HCT116 (cell line): ENCODE measurements around the gene GSTO2. TPM values are rescaled to one million over a fixed set of nuclear protein-coding genes. Genes with fewer than 3 reads are reported as not detected.

ENCODE experiments used
- ATAC-seq: fragments of 200-7000 bp; cut with Tn5 transposase; 2 replicates; pipeline ENCODE4 v1.9.1; 2020; ENCODE audit warnings: mild to moderate bottlenecking, moderate library complexity
- BruUV-seq: library from RNA; stranded (reverse); fragments of 400-500 nt; replicated peaks from 2 replicates; lab custom pipeline; 2021; lab: Mats Ljungman, UMichigan
- CTCF ChIA-PET: fragments of 300-600 bp; sonication (Branson Sonifier 250); formaldehyde crosslinking; loops from one replicate; lab custom pipeline; 2021; ENCODE audit warnings: antibody characterized with exemption; lab: Charles Lee
- POLR2A ChIA-PET: fragments of 300-600, 350-600 bp; sonication (Branson Sonifier 250); formaldehyde crosslinking; loops from one replicate; lab custom pipeline; 2021; ENCODE audit warnings: antibody characterized with exemption; lab: Charles Lee
- RAD21 ChIA-PET, 2 experiments: fragments of 300-600 bp; sonication (Branson Sonifier 250); formaldehyde crosslinking; loops; one replicate each; lab custom pipeline; 2023; ENCODE audit warnings: low total read pairs in 2 of 2; ENCODE audit not compliant: uncharacterized antibody in 2 of 2, unreplicated experiment in 2 of 2, low non-redundant PET in 1 of 2; lab: Charles Lee
- DNase-seq: peaks from one replicate; pipeline ENCODE4 v3.0.0-alpha.2; 2010; ENCODE audit warnings: low read depth, low spot score
- H2AFZ ChIP-seq: fragments of 200-600 bp; shearing (Covaris generic), sonication (generic); 2 replicates; pipeline ENCODE4 v1.6.1; 2017; ENCODE audit warnings: low read depth, mixed run types, mixed read lengths, antibody characterized with exemption, low read length; ENCODE audit not compliant: poor library complexity, severe bottlenecking
- H3K27ac ChIP-seq: 2 replicates; pipeline ENCODE4 v1.5.1; 2012; ENCODE audit warnings: low read depth, low read length
- H3K27me3 ChIP-seq: fragments of 200-600 bp; sonication (generic); 2 replicates; pipeline ENCODE4 v1.6.1; 2016; ENCODE audit warnings: mixed run types, low read length, mixed read lengths; ENCODE audit not compliant: insufficient read depth
- H3K36me3 ChIP-seq, 2 experiments: fragments of 200-500 bp in 1 of 2; fragments of 200-600 bp in 1 of 2; sonication (Bioruptor generic) in 1 of 2; sonication (generic) in 1 of 2; 2 replicates each; pipeline versions ENCODE4 v1.5.1 to v1.6.1; 2014 to 2016; ENCODE audit warnings: low read length in 2 of 2, inconsistent platforms in 1 of 2, mixed read lengths in 1 of 2, mixed run types in 1 of 2; ENCODE audit not compliant: insufficient read depth in 2 of 2, control insufficient read depth in 1 of 2
- H3K4me1 ChIP-seq, 2 experiments: fragments of 200-600 bp in 1 of 2; sonication (generic) in 1 of 2; 2 replicates each; pipeline versions ENCODE4 v1.5.1 to v1.6.1; 2012 to 2017; ENCODE audit warnings: low read length in 2 of 2, inconsistent platforms in 1 of 2, mild to moderate bottlenecking in 1 of 2, mixed read lengths in 1 of 2, mixed run types in 1 of 2, moderate library complexity in 1 of 2; ENCODE audit not compliant: insufficient read depth in 2 of 2, control insufficient read depth in 1 of 2
- H3K4me2 ChIP-seq: fragments of 200-600 bp; sonication (generic); 2 replicates; pipeline ENCODE4 v1.6.1; 2017; ENCODE audit warnings: mixed run types, low read length, mixed read lengths
- H3K4me3 ChIP-seq, 2 experiments: fragments of 200-600 bp in 1 of 2; sonication (generic) in 1 of 2; replicated peaks in 1 of 2; 2 replicates each; pipeline ENCODE4 v1.5.1; 2011 to 2016; ENCODE audit warnings: low read length in 2 of 2, control low read depth in 1 of 2, low read depth in 1 of 2, mild to moderate bottlenecking in 1 of 2, mixed read lengths in 1 of 2, mixed run types in 1 of 2
- H3K79me2 ChIP-seq: fragments of 200-600 bp; sonication (generic); 2 replicates; pipeline ENCODE4 v1.6.1; 2017; ENCODE audit warnings: mild to moderate bottlenecking, mixed run types, low read length, moderate library complexity, mixed read lengths; ENCODE audit not compliant: insufficient read depth
- H3K9ac ChIP-seq: fragments of 200-600 bp; sonication (generic); 2 replicates; pipeline ENCODE4 v1.6.1; 2016; ENCODE audit warnings: low read length, mixed read lengths
- H3K9me2 ChIP-seq: fragments of 200-600 bp; sonication (generic), shearing (Covaris generic); 2 replicates; pipeline ENCODE4 v1.6.1; 2017; ENCODE audit warnings: mixed run types, mild to moderate bottlenecking, moderate library complexity; ENCODE audit not compliant: insufficient read depth
- H3K9me3 ChIP-seq, 2 experiments: fragments of 200-500 bp in 1 of 2; fragments of 200-600 bp in 1 of 2; sonication (Bioruptor generic) in 1 of 2; sonication (generic) in 1 of 2; 2 replicates each; pipeline ENCODE4 v1.6.1; 2014 to 2017; ENCODE audit warnings: low read length in 2 of 2, mixed read lengths in 2 of 2, inconsistent platforms in 1 of 2, low read depth in 1 of 2, mild to moderate bottlenecking in 1 of 2, mixed run types in 1 of 2, moderate library complexity in 1 of 2; ENCODE audit not compliant: control insufficient read depth in 1 of 2, insufficient read depth in 1 of 2
- H4K20me1 ChIP-seq: fragments of 200-600 bp; sonication (generic), shearing (Covaris generic); 2 replicates; pipeline ENCODE4 v1.6.1; 2017; ENCODE audit warnings: mixed run types, mild to moderate bottlenecking, moderate library complexity; ENCODE audit not compliant: insufficient read depth
- ATF3 ChIP-seq: IDR thresholded peaks from 2 replicates; pipeline ENCODE4 v1.6.1; 2012
- CEBPB ChIP-seq: IDR thresholded peaks from 2 replicates; pipeline ENCODE4 v1.6.1; 2012; ENCODE audit warnings: low read depth
- EZH2 ChIP-seq: fragments of 200-600 bp; sonication (generic); IDR thresholded peaks from 2 replicates; pipeline ENCODE4 v1.6.1; 2017; ENCODE audit warnings: antibody characterized with exemption, mixed run types
- FOSL1 ChIP-seq: IDR thresholded peaks from 2 replicates; pipeline ENCODE4 v1.6.1; 2012; ENCODE audit warnings: low read depth
- POLR2AphosphoS5 ChIP-seq: IDR thresholded peaks from 2 replicates; pipeline ENCODE4 v1.6.1; 2011; ENCODE audit warnings: mild to moderate bottlenecking, low read depth, low read length, moderate library complexity
- SIN3A ChIP-seq: IDR thresholded peaks from 2 replicates; pipeline ENCODE4 v1.6.1; 2012; ENCODE audit warnings: low read depth
- SP1 ChIP-seq: IDR thresholded peaks from 2 replicates; pipeline ENCODE4 v1.6.1; 2012; ENCODE audit warnings: low read depth
- TCF7L2 ChIP-seq: IDR thresholded peaks from 2 replicates; pipeline ENCODE4 v1.7.0; 2011; ENCODE audit warnings: borderline replicate concordance, inconsistent platforms; ENCODE audit not compliant: insufficient read depth, insufficient read length; ENCODE audit errors: extremely low read depth
- YY1 ChIP-seq: IDR thresholded peaks from 2 replicates; pipeline ENCODE4 v1.6.1; 2011; ENCODE audit warnings: low read length, low read depth, moderate library complexity, mild to moderate bottlenecking; ENCODE audit not compliant: insufficient replicate concordance; ENCODE audit errors: extremely low read depth
- ZFX ChIP-seq: fragments of 450-650 bp; IDR thresholded peaks from 2 replicates; pipeline ENCODE4 v1.6.1; 2017
- intact Hi-C: fragments of 100-400 bp; cut with micrococcal nuclease; formaldehyde crosslinking; loops from 2 replicates; pipeline ENCODE4 v1.10.0; 2022
- total RNA-seq: library from RNA; stranded (reverse); gene quantifications from one replicate; pipeline ENCODE4 v1.2.1, GENCODE V29; 2021; ENCODE audit not compliant: unreplicated experiment
- TF ChIP-seq, protein P1 (sequence below), 3 experiments: fragments of 200-600 bp in 1 of 3; sonication (generic) in 1 of 3; IDR thresholded peaks in 2 of 3; conservative IDR thresholded peaks in 1 of 3; 2 replicates each; pipeline ENCODE4 v1.5.1; 2012 to 2017; ENCODE audit warnings: low read depth in 2 of 3, low read length in 2 of 3, antibody characterized with exemption in 1 of 3, borderline replicate concordance in 1 of 3, control low read depth in 1 of 3, mild to moderate bottlenecking in 1 of 3, mixed read lengths in 1 of 3, mixed run types in 1 of 3, moderate library complexity in 1 of 3; ENCODE audit not compliant: insufficient read depth in 1 of 3
- TF ChIP-seq, protein P2 (sequence below): IDR thresholded peaks from 2 replicates; pipeline ENCODE4 v1.6.1; 2012

GSTO2 gene
- total RNA-seq, 1 experiment from 2014 or later, result 115 TPM

DNA sequence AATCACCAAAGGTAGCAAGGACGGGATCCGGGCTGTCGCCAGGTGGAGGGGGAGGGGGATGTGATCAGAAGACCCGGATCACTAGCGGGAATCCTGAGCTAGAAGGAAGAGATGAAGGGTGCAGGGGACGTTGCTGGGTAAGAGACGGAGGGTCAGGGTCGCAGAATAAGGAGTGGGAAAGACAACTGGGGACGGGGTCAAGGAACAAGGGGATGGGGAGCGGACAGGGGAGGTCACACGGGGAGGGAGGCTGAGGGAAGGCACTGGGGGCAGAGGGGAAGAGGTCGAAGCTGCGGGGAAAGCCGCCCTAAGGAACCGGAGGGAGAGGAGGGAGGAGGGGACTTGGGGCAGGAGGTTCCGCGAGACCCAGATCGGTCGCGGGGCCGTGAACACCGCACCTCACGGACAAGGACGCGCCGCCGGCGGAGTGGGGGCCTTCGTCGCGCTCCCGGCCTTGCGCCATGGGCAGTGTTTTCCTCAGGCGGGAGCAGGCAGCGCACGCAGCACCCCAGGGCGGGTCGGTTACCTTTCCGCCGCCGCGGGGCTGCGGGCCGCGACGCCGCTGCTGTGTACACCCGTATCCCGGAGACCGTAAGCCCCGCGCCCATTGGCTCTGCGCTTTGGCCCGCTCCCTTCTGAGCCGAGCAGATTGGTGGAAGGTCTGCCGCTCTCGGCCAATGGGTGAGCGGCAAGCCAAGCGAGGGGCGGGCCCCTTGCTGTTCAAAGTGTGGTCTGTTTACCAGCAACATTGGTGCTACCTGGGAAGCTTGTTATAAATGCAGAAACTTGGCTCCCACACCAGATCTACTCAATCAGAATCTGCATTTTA is 37.0 kb upstream of the GSTO2 start, which contains the start of gene CFAP43:
CFAP43 (minus strand) TSS at position 581 of the 829 bp plus-strand sequence; CDS start at position 463, 118 bp downstream.
- H3K9me3 ChIP-seq, result no peaks in the 10 kb centered on the region
- peak within 1 kb of the TSS; percentile 40 for H3K27ac ChIP-seq
- no peaks in the 10 kb centered on the region for H3K9me2 ChIP-seq
- H3K4me3 ChIP-seq, result peak within 1 kb of the TSS; percentile 73 to 88
- RAD21 ChIA-PET, result no interaction called here
- peak; percentile 96 for DNase-seq
- H3K27me3 ChIP-seq, result no peaks in the 10 kb centered on the region
- POLR2A ChIA-PET, result interaction anchor here (1.5 kb wide), 1 partner anchor 43 kb away, joined by 3 read pairs; no protein-coding TSS in a partner anchor
- TF ChIP-seq ATF3 (no peak), POLR2AphosphoS5 (peak; percentile 82), TCF7L2 (peak; percentile 64), FOSL1 (no peak), EZH2 (no peak), CEBPB (no peak), SP1 (peak; percentile 99), YY1 (no peak), SIN3A (peak; percentile 97), ZFX (peak; percentile 73)
- TF ChIP-seq, protein P1, sequence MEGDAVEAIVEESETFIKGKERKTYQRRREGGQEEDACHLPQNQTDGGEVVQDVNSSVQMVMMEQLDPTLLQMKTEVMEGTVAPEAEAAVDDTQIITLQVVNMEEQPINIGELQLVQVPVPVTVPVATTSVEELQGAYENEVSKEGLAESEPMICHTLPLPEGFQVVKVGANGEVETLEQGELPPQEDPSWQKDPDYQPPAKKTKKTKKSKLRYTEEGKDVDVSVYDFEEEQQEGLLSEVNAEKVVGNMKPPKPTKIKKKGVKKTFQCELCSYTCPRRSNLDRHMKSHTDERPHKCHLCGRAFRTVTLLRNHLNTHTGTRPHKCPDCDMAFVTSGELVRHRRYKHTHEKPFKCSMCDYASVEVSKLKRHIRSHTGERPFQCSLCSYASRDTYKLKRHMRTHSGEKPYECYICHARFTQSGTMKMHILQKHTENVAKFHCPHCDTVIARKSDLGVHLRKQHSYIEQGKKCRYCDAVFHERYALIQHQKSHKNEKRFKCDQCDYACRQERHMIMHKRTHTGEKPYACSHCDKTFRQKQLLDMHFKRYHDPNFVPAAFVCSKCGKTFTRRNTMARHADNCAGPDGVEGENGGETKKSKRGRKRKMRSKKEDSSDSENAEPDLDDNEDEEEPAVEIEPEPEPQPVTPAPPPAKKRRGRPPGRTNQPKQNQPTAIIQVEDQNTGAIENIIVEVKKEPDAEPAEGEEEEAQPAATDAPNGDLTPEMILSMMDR (IDR thresholded peaks at IDR 0.05 in 2 of 3, conservative IDR thresholded peaks at IDR 0.05 in 1 of 3; ENCODE audit: borderline replicate concordance in 1 of 3, insufficient read depth in 1 of 3, low read depth in 2 of 3, low read length in 2 of 3), result no peak
- TF ChIP-seq, protein P2, sequence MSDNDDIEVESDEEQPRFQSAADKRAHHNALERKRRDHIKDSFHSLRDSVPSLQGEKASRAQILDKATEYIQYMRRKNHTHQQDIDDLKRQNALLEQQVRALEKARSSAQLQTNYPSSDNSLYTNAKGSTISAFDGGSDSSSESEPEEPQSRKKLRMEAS, result peak; percentile 89
- TF ChIP-seq, all 23 proteins: peak for 6
- intact Hi-C loops, result no loop called here
- peak; percentile 99 for ATAC-seq
- peak within 1 kb of the TSS; percentile 98 for H2AFZ ChIP-seq
- no peaks in the 10 kb centered on the region for H3K36me3 ChIP-seq
- peaks cover 5 to 15% of the 10 kb centered on the region in 2 experiments; a peak in 3 of 4 replicates for H3K4me1 ChIP-seq
- CTCF ChIA-PET, result interaction anchor here (1.8 kb wide), 1 partner anchor 43 kb away, joined by 6 read pairs; no protein-coding TSS in a partner anchor
- no peaks in the 10 kb centered on the region for H4K20me1 ChIP-seq
- peak within 1 kb of the TSS; percentile 87 for H3K4me2 ChIP-seq
- BruUV-seq, result no TSS peak
- H3K9ac ChIP-seq, result peak within 1 kb of the TSS; percentile 87
- no peaks in the 10 kb centered on the region for H3K79me2 ChIP-seq
